ENCODE measurements around the gene SECTM1. TPM values are rescaled to one million over a fixed set of nuclear protein-coding genes. Genes with fewer than 3 reads are reported as not detected.

SECTM1 gene
- total and polyA plus RNA-seq, 9 of the 15 experiments (the other 6 are each of a cell fraction or from before 2014, with no cell fraction given), result 0.11 to 0.46 (median 0.18) TPM; not detected in 6

DNA sequence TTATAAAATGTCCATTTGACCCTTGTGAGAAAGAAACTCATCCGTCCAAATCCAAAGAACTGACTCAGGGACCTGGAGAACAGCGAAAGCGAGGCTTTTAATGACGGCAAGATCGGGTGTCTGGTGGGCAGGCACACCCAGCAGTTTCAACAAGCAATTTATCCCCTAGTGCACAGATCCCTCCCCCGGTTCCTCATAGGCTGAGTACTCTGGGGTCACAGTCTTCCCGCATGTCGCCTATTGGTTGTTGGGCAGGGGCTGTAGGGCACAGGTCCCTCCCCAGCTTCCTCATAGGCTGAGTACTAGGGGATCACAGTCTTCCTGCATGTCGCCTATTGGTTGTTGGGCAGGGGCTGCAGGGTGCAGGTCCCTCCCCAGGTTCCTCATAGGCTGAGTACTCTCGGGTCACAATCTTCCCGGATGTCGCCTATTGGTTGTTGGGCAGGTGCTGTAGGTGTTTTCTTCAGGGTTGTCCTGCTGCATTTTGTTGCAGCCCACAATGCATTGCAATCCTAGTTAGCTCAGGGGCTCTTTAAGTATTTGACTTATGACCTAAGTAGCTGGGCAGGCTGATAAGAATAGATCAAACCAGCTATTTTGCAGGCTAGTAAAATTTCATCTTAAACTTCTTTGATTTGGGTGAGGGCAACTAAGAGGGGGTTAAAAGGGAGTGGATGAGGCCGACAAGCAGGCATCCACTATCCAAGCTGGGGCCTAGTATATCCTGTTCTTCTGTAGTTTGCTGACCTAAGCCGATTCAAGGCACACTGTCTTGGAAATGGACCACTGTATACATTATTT, 34.4 kb upstream of the SECTM1 start (continued):
- TF ChIP-seq MED1 (CRISPR knock-in tag; IDR thresholded peaks at IDR 0.05; ENCODE audit: borderline replicate concordance) (no peak), NR4A1 (CRISPR knock-in tag; IDR thresholded peaks at IDR 0.05) (no peak), NR4A1 (tag; IDR thresholded peaks at IDR 0.05) (no peak), SRSF7 (optimal IDR thresholded peaks at IDR 0.05; ENCODE audit: low read depth, low read length) (no peak), MECOM (CRISPR knock-in tag; IDR thresholded peaks at IDR 0.05) (no peak), ZBTB1 (CRISPR knock-in tag; IDR thresholded peaks at IDR 0.05; ENCODE audit: borderline replicate concordance, low read depth) (no peak), JUND (IDR thresholded peaks at IDR 0.05; ENCODE audit: borderline replicate concordance, low read depth, low read length) (peak; percentile 49; the same call in 1 of the 2 replicates), JUND (tag; IDR thresholded peaks at IDR 0.05; ENCODE audit: borderline replicate concordance, low read depth, low read length) (0 out of 3 replicates have a peak, but pooled peaks have one; percentile 16), ZNF282 (CRISPR knock-in tag; IDR thresholded peaks at IDR 0.05) (no peak), MEIS2 (IDR thresholded peaks at IDR 0.05; ENCODE audit: partially characterized antibody) (peak; percentile 32), LEF1 (IDR thresholded peaks at IDR 0.05) (peak; percentile 28; the same call in 1 of the 2 replicates), CREBBP (IDR thresholded peaks at IDR 0.05; ENCODE audit: low read depth, low read length) (peak; percentile 99), SIN3A (IDR thresholded peaks at IDR 0.05; ENCODE audit: borderline replicate concordance in 2 of 2, control insufficient read depth in 1 of 2, low read depth in 2 of 2, low read length in 2 of 2) (no peak), ESRRA (IDR thresholded peaks at IDR 0.05; ENCODE audit: borderline replicate concordance, low read depth) (no peak), ELF2 (CRISPR knock-in tag; IDR thresholded peaks at IDR 0.05) (no peak), HDAC6 (IDR thresholded peaks at IDR 0.05; ENCODE audit: low read depth, low read length) (no peak), MYNN (IDR thresholded peaks at IDR 0.05) (no peak), MYNN (CRISPR knock-in tag; IDR thresholded peaks at IDR 0.05) (no peak), U2AF1 (optimal IDR thresholded peaks at IDR 0.05; ENCODE audit: low read depth, low read length) (no peak)
- TF ChIP-seq, protein P1, sequence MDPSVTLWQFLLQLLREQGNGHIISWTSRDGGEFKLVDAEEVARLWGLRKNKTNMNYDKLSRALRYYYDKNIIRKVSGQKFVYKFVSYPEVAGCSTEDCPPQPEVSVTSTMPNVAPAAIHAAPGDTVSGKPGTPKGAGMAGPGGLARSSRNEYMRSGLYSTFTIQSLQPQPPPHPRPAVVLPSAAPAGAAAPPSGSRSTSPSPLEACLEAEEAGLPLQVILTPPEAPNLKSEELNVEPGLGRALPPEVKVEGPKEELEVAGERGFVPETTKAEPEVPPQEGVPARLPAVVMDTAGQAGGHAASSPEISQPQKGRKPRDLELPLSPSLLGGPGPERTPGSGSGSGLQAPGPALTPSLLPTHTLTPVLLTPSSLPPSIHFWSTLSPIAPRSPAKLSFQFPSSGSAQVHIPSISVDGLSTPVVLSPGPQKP (CRISPR knock-in tag; IDR thresholded peaks at IDR 0.05), result no peak
- TF ChIP-seq, protein P2, sequence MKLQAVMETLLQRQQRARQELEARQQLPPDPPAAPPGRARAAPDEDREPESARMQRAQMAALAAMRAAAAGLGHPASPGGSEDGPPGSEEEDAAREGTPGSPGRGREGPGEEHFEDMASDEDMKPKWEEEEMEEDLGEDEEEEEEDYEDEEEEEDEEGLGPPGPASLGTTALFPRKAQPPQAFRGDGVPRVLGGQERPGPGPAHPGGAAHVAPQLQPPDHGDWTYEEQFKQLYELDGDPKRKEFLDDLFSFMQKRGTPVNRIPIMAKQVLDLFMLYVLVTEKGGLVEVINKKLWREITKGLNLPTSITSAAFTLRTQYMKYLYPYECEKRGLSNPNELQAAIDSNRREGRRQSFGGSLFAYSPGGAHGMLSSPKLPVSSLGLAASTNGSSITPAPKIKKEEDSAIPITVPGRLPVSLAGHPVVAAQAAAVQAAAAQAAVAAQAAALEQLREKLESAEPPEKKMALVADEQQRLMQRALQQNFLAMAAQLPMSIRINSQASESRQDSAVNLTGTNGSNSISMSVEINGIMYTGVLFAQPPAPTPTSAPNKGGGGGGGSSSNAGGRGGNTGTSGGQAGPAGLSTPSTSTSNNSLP (IDR thresholded peaks at IDR 0.05; ENCODE audit: borderline replicate concordance, low read depth, low read length), result peak; percentile 80; the same call in 1 of the 2 replicates
- TF ChIP-seq, protein P3, sequence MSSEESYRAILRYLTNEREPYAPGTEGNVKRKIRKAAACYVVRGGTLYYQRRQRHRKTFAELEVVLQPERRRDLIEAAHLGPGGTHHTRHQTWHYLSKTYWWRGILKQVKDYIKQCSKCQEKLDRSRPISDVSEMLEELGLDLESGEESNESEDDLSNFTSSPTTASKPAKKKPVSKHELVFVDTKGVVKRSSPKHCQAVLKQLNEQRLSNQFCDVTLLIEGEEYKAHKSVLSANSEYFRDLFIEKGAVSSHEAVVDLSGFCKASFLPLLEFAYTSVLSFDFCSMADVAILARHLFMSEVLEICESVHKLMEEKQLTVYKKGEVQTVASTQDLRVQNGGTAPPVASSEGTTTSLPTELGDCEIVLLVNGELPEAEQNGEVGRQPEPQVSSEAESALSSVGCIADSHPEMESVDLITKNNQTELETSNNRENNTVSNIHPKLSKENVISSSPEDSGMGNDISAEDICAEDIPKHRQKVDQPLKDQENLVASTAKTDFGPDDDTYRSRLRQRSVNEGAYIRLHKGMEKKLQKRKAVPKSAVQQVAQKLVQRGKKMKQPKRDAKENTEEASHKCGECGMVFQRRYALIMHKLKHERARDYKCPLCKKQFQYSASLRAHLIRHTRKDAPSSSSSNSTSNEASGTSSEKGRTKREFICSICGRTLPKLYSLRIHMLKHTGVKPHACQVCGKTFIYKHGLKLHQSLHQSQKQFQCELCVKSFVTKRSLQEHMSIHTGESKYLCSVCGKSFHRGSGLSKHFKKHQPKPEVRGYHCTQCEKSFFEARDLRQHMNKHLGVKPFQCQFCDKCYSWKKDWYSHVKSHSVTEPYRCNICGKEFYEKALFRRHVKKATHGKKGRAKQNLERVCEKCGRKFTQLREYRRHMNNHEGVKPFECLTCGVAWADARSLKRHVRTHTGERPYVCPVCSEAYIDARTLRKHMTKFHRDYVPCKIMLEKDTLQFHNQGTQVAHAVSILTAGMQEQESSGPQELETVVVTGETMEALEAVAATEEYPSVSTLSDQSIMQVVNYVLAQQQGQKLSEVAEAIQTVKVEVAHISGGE (CRISPR knock-in tag; IDR thresholded peaks at IDR 0.05), result no peak
